PC-9 (cell line): Measurements from ENCODE around the gene CACNA1I.

Source experiments
- EZH2 ChIP-seq: fragments of 200-600 bp; sonication (generic); IDR thresholded peaks from 2 replicates; pipeline ENCODE4 v1.8.0; 2017; ENCODE audit warnings: antibody characterized with exemption, low read depth
- TF ChIP-seq, protein P1 (sequence below): fragments of 200-600 bp; sonication (generic); conservative IDR thresholded peaks from 2 replicates; pipeline ENCODE4 v1.6.1; 2017; ENCODE audit warnings: mixed run types, antibody characterized with exemption, mild to moderate bottlenecking, moderate library complexity

GRCh38 chr22:39526736-39527171 lies 43.8 kb upstream of the CACNA1I start:
- TF ChIP-seq, protein P1, sequence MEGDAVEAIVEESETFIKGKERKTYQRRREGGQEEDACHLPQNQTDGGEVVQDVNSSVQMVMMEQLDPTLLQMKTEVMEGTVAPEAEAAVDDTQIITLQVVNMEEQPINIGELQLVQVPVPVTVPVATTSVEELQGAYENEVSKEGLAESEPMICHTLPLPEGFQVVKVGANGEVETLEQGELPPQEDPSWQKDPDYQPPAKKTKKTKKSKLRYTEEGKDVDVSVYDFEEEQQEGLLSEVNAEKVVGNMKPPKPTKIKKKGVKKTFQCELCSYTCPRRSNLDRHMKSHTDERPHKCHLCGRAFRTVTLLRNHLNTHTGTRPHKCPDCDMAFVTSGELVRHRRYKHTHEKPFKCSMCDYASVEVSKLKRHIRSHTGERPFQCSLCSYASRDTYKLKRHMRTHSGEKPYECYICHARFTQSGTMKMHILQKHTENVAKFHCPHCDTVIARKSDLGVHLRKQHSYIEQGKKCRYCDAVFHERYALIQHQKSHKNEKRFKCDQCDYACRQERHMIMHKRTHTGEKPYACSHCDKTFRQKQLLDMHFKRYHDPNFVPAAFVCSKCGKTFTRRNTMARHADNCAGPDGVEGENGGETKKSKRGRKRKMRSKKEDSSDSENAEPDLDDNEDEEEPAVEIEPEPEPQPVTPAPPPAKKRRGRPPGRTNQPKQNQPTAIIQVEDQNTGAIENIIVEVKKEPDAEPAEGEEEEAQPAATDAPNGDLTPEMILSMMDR, result no peak
- no peak for TF ChIP-seq EZH2
